Measurements from ENCODE around the gene SGTA.

- TF ChIP-seq POLR2AphosphoS5 (IDR thresholded peaks at IDR 0.05; ENCODE audit: low read depth, low read length): no peak
- no peak for TF ChIP-seq SIN3A (IDR thresholded peaks at IDR 0.05; ENCODE audit: borderline replicate concordance, insufficient read depth, low read length)
- TF ChIP-seq REST (IDR thresholded peaks at IDR 0.05; ENCODE audit: insufficient read depth in 1 of 2, low read depth in 2 of 2, low read length in 2 of 2): no peak
- no peak for TF ChIP-seq TAF1 (IDR thresholded peaks at IDR 0.05; ENCODE audit: borderline replicate concordance, insufficient read depth, low read length)
Observed at GRCh38 chr19:2779121-2779740, 3.8 kb downstream of the SGTA start.

All from PFSK-1 (cell line).